Neural cell (in vitro differentiated cells): Measurements from ENCODE around the gene MAST4. TPM values are rescaled to one million over a fixed set of nuclear protein-coding genes. Genes with fewer than 3 reads are reported as not detected.

ENCODE experiments used
- H2AFZ ChIP-seq: fragments of 200-600, 300-800 bp; sonication (generic), shearing (Covaris generic); 2 replicates; pipeline ENCODE4 v1.6.0; 2014; ENCODE audit warnings: low read depth, mild to moderate bottlenecking, antibody characterized with exemption, low read length, moderate library complexity
- H3F3A ChIP-seq: fragments of 200-600 bp; shearing (Covaris generic); 2 replicates; pipeline ENCODE4 v1.6.1; 2016; ENCODE audit warnings: mild to moderate bottlenecking, moderate library complexity, mixed read lengths, antibody characterized with exemption, low read length; ENCODE audit not compliant: insufficient read depth, poor library complexity, severe bottlenecking
- H3K27ac ChIP-seq: fragments of 200-600, 300-800 bp; sonication (generic), shearing (Covaris generic); 2 replicates; pipeline ENCODE4 v1.5.1; 2014; ENCODE audit warnings: mild to moderate bottlenecking, low read length, moderate library complexity
- H3K27me3 ChIP-seq: fragments of 300-800, 200-600 bp; sonication (generic), shearing (Covaris generic); 2 replicates; pipeline ENCODE4 v1.6.0; 2014; ENCODE audit warnings: mild to moderate bottlenecking, low read depth, low read length, moderate library complexity; ENCODE audit not compliant: insufficient read depth
- H3K36me3 ChIP-seq: fragments of 300-800, 200-600 bp; sonication (generic), shearing (Covaris generic); 2 replicates; pipeline ENCODE4 v1.5.1; 2014; ENCODE audit warnings: mild to moderate bottlenecking, antibody characterized with exemption, low read length, moderate library complexity; ENCODE audit not compliant: insufficient read depth
- H3K4me2 ChIP-seq: fragments of 300-800, 200-600 bp; sonication (generic), shearing (Covaris generic); 2 replicates; pipeline ENCODE4 v1.6.0; 2014; ENCODE audit warnings: mild to moderate bottlenecking, low read length
- H3K4me3 ChIP-seq: fragments of 300-800, 200-600 bp; sonication (generic), shearing (Covaris generic); 2 replicates; pipeline ENCODE4 v1.5.1; 2014; ENCODE audit warnings: mild to moderate bottlenecking, low read length, moderate library complexity
- H3K79me2 ChIP-seq: fragments of 200-600 bp; shearing (Covaris generic); replicated peaks from 2 replicates; pipeline ENCODE4 v1.6.0; 2014; ENCODE audit warnings: mild to moderate bottlenecking, low read length, moderate library complexity; ENCODE audit not compliant: insufficient read depth
- H3K9ac ChIP-seq: fragments of 300-800, 200-600 bp; sonication (generic), shearing (Covaris generic); 2 replicates; pipeline ENCODE4 v1.6.1; 2016; ENCODE audit warnings: mild to moderate bottlenecking, low read length, mixed read lengths
- H3K9me2 ChIP-seq: fragments of 200-600 bp; shearing (Covaris generic); 2 replicates; pipeline ENCODE4 v1.6.1; 2016; ENCODE audit warnings: mild to moderate bottlenecking, low read length, mixed read lengths; ENCODE audit not compliant: insufficient read depth
- H3K9me3 ChIP-seq: fragments of 200-600, 300-800 bp; sonication (generic), shearing (Covaris generic); 2 replicates; pipeline ENCODE4 v1.6.1; 2016; ENCODE audit warnings: mild to moderate bottlenecking, mixed run types, low read length, moderate library complexity, mixed read lengths
- H4K20me1 ChIP-seq: fragments of 200-600 bp; shearing (Covaris generic); 2 replicates; pipeline ENCODE4 v1.6.1; 2016; ENCODE audit warnings: mild to moderate bottlenecking, mixed run types; ENCODE audit not compliant: insufficient read depth
- CTCF ChIP-seq: fragments of 450-650 bp; IDR thresholded peaks from 2 replicates; pipeline ENCODE4 v1.5.1; 2014; ENCODE audit warnings: antibody characterized with exemption, mild to moderate bottlenecking, moderate library complexity; ENCODE audit not compliant: poor library complexity, severe bottlenecking
- EP300 ChIP-seq: fragments of 450-650 bp; conservative IDR thresholded peaks from 2 replicates; pipeline ENCODE4 v1.6.1; 2014; ENCODE audit warnings: antibody characterized with exemption, mild to moderate bottlenecking, moderate library complexity; ENCODE audit not compliant: poor library complexity, severe bottlenecking
- EZH2 ChIP-seq: fragments of 200-600, 300-800 bp; shearing (Covaris generic), sonication (generic); IDR thresholded peaks from 2 replicates; pipeline ENCODE4 v1.6.1; 2014; ENCODE audit warnings: antibody characterized with exemption, low read length, borderline replicate concordance, mild to moderate bottlenecking; ENCODE audit not compliant: insufficient read depth, poor library complexity, severe bottlenecking
- MXI1 ChIP-seq: fragments of 450-650 bp; conservative IDR thresholded peaks from 2 replicates; pipeline ENCODE4 v1.6.1; 2014; ENCODE audit warnings: antibody characterized with exemption, mild to moderate bottlenecking; ENCODE audit not compliant: poor library complexity, severe bottlenecking
- POLR2AphosphoS5 ChIP-seq: IDR thresholded peaks from 2 replicates; pipeline ENCODE4 v1.6.1; 2012
- RAD21 ChIP-seq: fragments of 450-650 bp; conservative IDR thresholded peaks from 2 replicates; pipeline ENCODE4 v1.6.1; 2014; ENCODE audit warnings: antibody characterized with exemption, mild to moderate bottlenecking, moderate library complexity
- REST ChIP-seq: IDR thresholded peaks from 2 replicates; pipeline ENCODE4 v1.6.1; 2012; ENCODE audit warnings: borderline replicate concordance
- SMC3 ChIP-seq: fragments of 450-650 bp; conservative IDR thresholded peaks from 2 replicates; pipeline ENCODE4 v1.6.1; 2014; ENCODE audit warnings: antibody characterized with exemption, mild to moderate bottlenecking, moderate library complexity; ENCODE audit not compliant: poor library complexity
- TAF1 ChIP-seq: IDR thresholded peaks from 2 replicates; pipeline ENCODE4 v1.6.1; 2012; ENCODE audit warnings: low read depth
- polyA plus RNA-seq: library from polyadenylated mRNA; depleted of rRNA; stranded (reverse); fragments of >200 nt; gene quantifications from 2 replicates; pipeline ENCODE4 v1.2.3, GENCODE V29; 2014

MAST4 gene
- polyA plus RNA-seq, 1 donor from 2014 or later: 2.3 TPM

- no peak overlapping the region for H3K4me2 ChIP-seq
- H3K9me3 ChIP-seq: no peaks in the 10 kb centered on the region
- H3K36me3 ChIP-seq: no peaks in the 10 kb centered on the region
- H3K79me2 ChIP-seq: no peaks in the 10 kb centered on the region
- TF ChIP-seq RAD21 (no peak), SMC3 (no peak), TAF1 (no peak), CTCF (no peak), MXI1 (no peak), REST (no peak), EP300 (no peak), POLR2AphosphoS5 (no peak), EZH2 (no peak)
- no peaks in the 10 kb centered on the region for H3F3A ChIP-seq
- H3K9ac ChIP-seq: no peak overlapping the region
- no peaks in the 10 kb centered on the region for H3K27me3 ChIP-seq
- H3K4me3 ChIP-seq: no peak overlapping the region
- no peaks in the 10 kb centered on the region for H3K9me2 ChIP-seq
- no peak overlapping the region for H2AFZ ChIP-seq
- no peak overlapping the region for H3K27ac ChIP-seq
- no peaks in the 10 kb centered on the region for H4K20me1 ChIP-seq
Measured at GRCh38 chr5:66669862-66670195, 73.6 kb downstream of the MAST4 start.

GRCh38 chr5:66671305-66671704 is 75.1 kb downstream of the MAST4 start:
- H3K79me2 ChIP-seq: no peaks in the 10 kb centered on the region
- no peak overlapping the region for H3K4me2 ChIP-seq
- H3K9me3 ChIP-seq: no peaks in the 10 kb centered on the region
- H4K20me1 ChIP-seq: no peaks in the 10 kb centered on the region
- H3F3A ChIP-seq: no peaks in the 10 kb centered on the region
- no peaks in the 10 kb centered on the region for H3K36me3 ChIP-seq
- no peaks in the 10 kb centered on the region for H3K27me3 ChIP-seq
- H3K27ac ChIP-seq: no peak overlapping the region
- H3K9ac ChIP-seq: no peak overlapping the region
- H2AFZ ChIP-seq: no peak overlapping the region
- no peak overlapping the region for H3K4me3 ChIP-seq
- TF ChIP-seq REST (no peak), POLR2AphosphoS5 (no peak), MXI1 (no peak), EZH2 (no peak), SMC3 (no peak), EP300 (no peak), TAF1 (no peak), RAD21 (no peak), CTCF (no peak)
- H3K9me2 ChIP-seq: no peaks in the 10 kb centered on the region
